Measurements from ENCODE around the gene CDK14. TPM values are rescaled to one million over a fixed set of nuclear protein-coding genes. Genes with fewer than 3 reads are reported as not detected.

CDK14 gene
- total RNA-seq, 1 experiment from 2014 or later: 39.1 TPM

DNA sequence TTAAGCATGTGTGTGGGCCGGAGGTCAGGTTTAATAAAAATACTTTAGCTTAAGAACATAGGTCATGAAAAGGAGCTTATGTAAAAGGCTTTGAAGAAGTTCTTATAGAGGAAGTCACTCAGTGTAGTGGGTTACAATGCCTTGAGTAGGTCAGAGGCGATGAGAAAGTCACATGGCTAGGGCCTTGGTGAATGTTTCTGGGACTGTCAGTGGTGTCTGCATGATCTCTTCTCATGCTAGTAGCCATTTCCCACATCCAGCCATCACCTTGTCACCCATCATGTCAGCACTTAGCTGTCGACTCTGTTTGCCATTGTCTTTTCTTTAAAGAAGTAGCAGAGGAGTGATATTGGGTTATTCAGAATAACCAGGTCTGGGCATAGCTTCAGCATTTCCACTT is 236.6 kb downstream of the CDK14 start:
- no peak for TF ChIP-seq EZH2 (IDR thresholded peaks at IDR 0.05; ENCODE audit: low read depth)
- Histone ChIP-seq H3K79me2 (ENCODE audit: low read depth) (no peaks in the 10 kb centered on the region), H3F3A (ENCODE audit: insufficient read depth, low read depth) (no peaks in the 10 kb centered on the region), H3K27me3 (ENCODE audit: insufficient read depth, low read depth) (no peaks in the 10 kb centered on the region), H3K9me3 (ENCODE audit: insufficient read depth, low read depth) (no peaks in the 10 kb centered on the region), H3K27ac (no peak overlapping the region), H2AFZ (no peak overlapping the region), H3K4me3 (no peak overlapping the region), H4K20me1 (ENCODE audit: insufficient read depth) (no peaks in the 10 kb centered on the region), H3K4me2 (no peak overlapping the region), H3K36me3 (ENCODE audit: low read depth) (no peaks in the 10 kb centered on the region), H3K4me1 (replicated peaks; ENCODE audit: insufficient read depth) (no peaks in the 10 kb centered on the region), H3K9me2 (ENCODE audit: insufficient read depth) (no peaks in the 10 kb centered on the region)
- ChIA-PET POLR2A (ENCODE audit: unreplicated experiment) (no interaction called here), CTCF (no interaction called here)
- DNase-seq: no peak
- BruUV-seq (replicated peaks): no TSS peak
- intact Hi-C loops (cut with micrococcal nuclease; ENCODE audit: unreplicated experiment): no loop called here

DNA sequence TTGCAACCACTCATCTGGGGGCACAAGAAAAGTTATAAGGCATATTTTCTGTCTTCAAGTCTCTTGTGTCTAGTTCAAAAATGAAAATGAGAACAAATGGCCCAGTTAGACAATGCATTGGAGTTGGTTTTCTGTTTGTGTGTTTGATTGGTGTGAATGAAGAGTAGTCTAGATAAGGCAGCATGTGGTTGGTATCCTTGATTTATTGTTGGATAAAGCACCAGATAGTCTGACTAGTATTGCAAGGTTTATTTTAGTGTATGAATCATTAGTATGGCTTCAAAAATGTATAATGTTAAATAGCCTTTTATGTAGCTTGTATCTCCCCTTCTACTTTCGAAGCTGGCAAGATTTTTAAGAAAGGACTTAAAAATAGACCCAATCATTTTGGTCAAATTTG is 237.3 kb downstream of the CDK14 start:
- POLR2A ChIA-PET (ENCODE audit: unreplicated experiment): no interaction called here
- TF ChIP-seq, protein P1, sequence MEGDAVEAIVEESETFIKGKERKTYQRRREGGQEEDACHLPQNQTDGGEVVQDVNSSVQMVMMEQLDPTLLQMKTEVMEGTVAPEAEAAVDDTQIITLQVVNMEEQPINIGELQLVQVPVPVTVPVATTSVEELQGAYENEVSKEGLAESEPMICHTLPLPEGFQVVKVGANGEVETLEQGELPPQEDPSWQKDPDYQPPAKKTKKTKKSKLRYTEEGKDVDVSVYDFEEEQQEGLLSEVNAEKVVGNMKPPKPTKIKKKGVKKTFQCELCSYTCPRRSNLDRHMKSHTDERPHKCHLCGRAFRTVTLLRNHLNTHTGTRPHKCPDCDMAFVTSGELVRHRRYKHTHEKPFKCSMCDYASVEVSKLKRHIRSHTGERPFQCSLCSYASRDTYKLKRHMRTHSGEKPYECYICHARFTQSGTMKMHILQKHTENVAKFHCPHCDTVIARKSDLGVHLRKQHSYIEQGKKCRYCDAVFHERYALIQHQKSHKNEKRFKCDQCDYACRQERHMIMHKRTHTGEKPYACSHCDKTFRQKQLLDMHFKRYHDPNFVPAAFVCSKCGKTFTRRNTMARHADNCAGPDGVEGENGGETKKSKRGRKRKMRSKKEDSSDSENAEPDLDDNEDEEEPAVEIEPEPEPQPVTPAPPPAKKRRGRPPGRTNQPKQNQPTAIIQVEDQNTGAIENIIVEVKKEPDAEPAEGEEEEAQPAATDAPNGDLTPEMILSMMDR (conservative IDR thresholded peaks at IDR 0.05): no peak
- no peak for TF ChIP-seq EZH2 (IDR thresholded peaks at IDR 0.05; ENCODE audit: low read depth)
- Histone ChIP-seq H4K20me1 (ENCODE audit: insufficient read depth) (no peaks in the 10 kb centered on the region), H3K4me1 (replicated peaks; ENCODE audit: insufficient read depth) (no peaks in the 10 kb centered on the region), H3F3A (ENCODE audit: insufficient read depth, low read depth) (no peaks in the 10 kb centered on the region), H3K4me2 (no peak overlapping the region), H3K27ac (no peak overlapping the region), H3K36me3 (ENCODE audit: low read depth) (no peaks in the 10 kb centered on the region), H3K9me3 (ENCODE audit: insufficient read depth, low read depth) (no peaks in the 10 kb centered on the region), H3K79me2 (ENCODE audit: low read depth) (no peaks in the 10 kb centered on the region), H3K4me3 (no peak overlapping the region), H3K27me3 (ENCODE audit: insufficient read depth, low read depth) (no peaks in the 10 kb centered on the region), H3K9me2 (ENCODE audit: insufficient read depth) (no peaks in the 10 kb centered on the region), H2AFZ (no peak overlapping the region)
- no TSS peak for BruUV-seq (replicated peaks)
- CTCF ChIA-PET: no interaction called here
- no peak for DNase-seq
- intact Hi-C loops (cut with micrococcal nuclease; ENCODE audit: unreplicated experiment): no loop called here

DNA sequence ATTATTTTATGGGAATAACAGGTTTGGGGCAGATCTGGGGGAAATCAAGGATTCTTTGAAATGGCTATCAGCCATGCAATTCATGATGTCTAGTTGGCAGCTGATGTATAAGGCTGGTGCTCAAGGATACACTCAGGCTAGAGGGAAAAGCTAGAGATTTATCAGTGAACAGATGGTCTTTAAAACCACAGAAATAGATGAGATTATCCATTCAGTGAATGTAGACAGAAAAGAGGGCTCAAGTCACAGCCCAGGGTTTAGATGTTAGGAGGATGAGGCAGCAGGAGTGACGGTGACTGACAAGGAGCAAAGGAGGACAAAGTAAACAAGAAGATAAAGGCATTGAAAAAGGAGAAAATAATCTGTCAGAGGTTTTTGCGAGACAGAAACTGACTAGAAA is 238.7 kb downstream of the CDK14 start:
- Histone ChIP-seq H3K4me2 (no peak overlapping the region), H3K79me2 (ENCODE audit: low read depth) (no peaks in the 10 kb centered on the region), H3K36me3 (ENCODE audit: low read depth) (no peaks in the 10 kb centered on the region), H4K20me1 (ENCODE audit: insufficient read depth) (no peaks in the 10 kb centered on the region), H3K4me1 (replicated peaks; ENCODE audit: insufficient read depth) (no peaks in the 10 kb centered on the region), H3K9me3 (ENCODE audit: insufficient read depth, low read depth) (no peaks in the 10 kb centered on the region), H3K27me3 (ENCODE audit: insufficient read depth, low read depth) (no peaks in the 10 kb centered on the region), H3K27ac (no peak overlapping the region), H3K9me2 (ENCODE audit: insufficient read depth) (no peaks in the 10 kb centered on the region), H3K4me3 (no peak overlapping the region), H3F3A (ENCODE audit: insufficient read depth, low read depth) (no peaks in the 10 kb centered on the region), H2AFZ (no peak overlapping the region)
- BruUV-seq (replicated peaks): no TSS peak
- TF ChIP-seq EZH2 (IDR thresholded peaks at IDR 0.05; ENCODE audit: low read depth): no peak
- TF ChIP-seq, protein P1 (conservative IDR thresholded peaks at IDR 0.05): no peak
- intact Hi-C loops (cut with micrococcal nuclease; ENCODE audit: unreplicated experiment): no loop called here
- POLR2A ChIA-PET (ENCODE audit: unreplicated experiment): no interaction called here
- no peak for DNase-seq
- CTCF ChIA-PET: no interaction called here

DNA sequence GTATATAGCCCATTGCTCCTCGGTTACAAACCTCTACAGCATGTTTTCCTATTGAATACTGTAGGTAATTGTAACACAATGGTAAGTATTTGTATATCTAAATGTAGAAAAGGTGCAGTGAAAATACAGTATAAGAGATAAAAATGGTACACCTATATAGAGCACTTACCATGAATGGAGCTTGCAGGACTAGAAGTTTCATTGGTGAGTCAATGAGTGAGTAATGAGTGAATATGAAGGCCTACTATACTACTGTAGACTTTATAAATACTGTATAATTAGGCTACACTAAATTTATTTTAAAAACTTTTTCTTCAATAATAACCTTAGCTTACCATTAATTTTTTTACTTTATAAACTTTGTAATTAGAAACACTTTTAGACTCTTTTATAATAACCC is 239.7 kb downstream of the CDK14 start:
- no peak for DNase-seq
- CTCF ChIA-PET: no interaction called here
- no peaks in the 10 kb centered on the region for H3K79me2 ChIP-seq (ENCODE audit: low read depth)

More for the DNA sequence above, 239.7 kb downstream of the CDK14 start:
- no peaks in the 10 kb centered on the region for H3K27me3 ChIP-seq (ENCODE audit: insufficient read depth, low read depth)
- H2AFZ ChIP-seq: no peak overlapping the region
- intact Hi-C loops (cut with micrococcal nuclease; ENCODE audit: unreplicated experiment): no loop called here
- no TSS peak for BruUV-seq (replicated peaks)
- H3K27ac ChIP-seq: no peak overlapping the region
- H3K36me3 ChIP-seq (ENCODE audit: low read depth): no peaks in the 10 kb centered on the region
- H3K9me3 ChIP-seq (ENCODE audit: insufficient read depth, low read depth): no peaks in the 10 kb centered on the region
- H3K4me1 ChIP-seq (replicated peaks; ENCODE audit: insufficient read depth): no peaks in the 10 kb centered on the region
- POLR2A ChIA-PET (ENCODE audit: unreplicated experiment): no interaction called here
- H3K4me3 ChIP-seq: no peak overlapping the region
- no peaks in the 10 kb centered on the region for H3F3A ChIP-seq (ENCODE audit: insufficient read depth, low read depth)
- TF ChIP-seq, protein P1 (conservative IDR thresholded peaks at IDR 0.05): no peak
- TF ChIP-seq EZH2 (IDR thresholded peaks at IDR 0.05; ENCODE audit: low read depth): no peak
- H3K4me2 ChIP-seq: no peak overlapping the region
- H3K9me2 ChIP-seq (ENCODE audit: insufficient read depth): no peaks in the 10 kb centered on the region
- H4K20me1 ChIP-seq (ENCODE audit: insufficient read depth): no peaks in the 10 kb centered on the region
